GM19351 (cell line): ENCODE results near the gene BEND2.

Source experiments
- ATAC-seq: cut with Tn5 transposase; IDR thresholded peaks from one replicate; pipeline ENCODE4 v1.9.1; 2021; ENCODE audit warnings: mild to moderate bottlenecking, moderate library complexity; ENCODE audit not compliant: unreplicated experiment

BEND2 gene

GRCh38 chrX:18146954-18147353 is 73.7 kb downstream of the BEND2 start:
- no peak for ATAC-seq

- no peak for ATAC-seq
Observed at GRCh38 chrX:18146009-18146408, 74.7 kb downstream of the BEND2 start.

GRCh38 chrX:18136816-18137215 is 83.9 kb downstream of the BEND2 start:
- ATAC-seq: no peak

GRCh38 chrX:18133605-18134004 is 87.1 kb downstream of the BEND2 start:
- no peak for ATAC-seq

GRCh38 chrX:18129690-18130089 is 91.0 kb downstream of the BEND2 start:
- ATAC-seq: no peak

GRCh38 chrX:18126971-18127370 is 93.7 kb downstream of the BEND2 start:
- no peak for ATAC-seq

GRCh38 chrX:18119856-18120255 is 100.8 kb downstream of the BEND2 start:
- ATAC-seq: no peak
